GM19035 (cell line): ENCODE data around the gene CGB7.
"Not testable (repeated sequence)": the region's sequence is repeated elsewhere in the genome, so short reads cannot be mapped to it uniquely, and the experiment has no call there.

Experiments
- ATAC-seq: cut with Tn5 transposase; IDR thresholded peaks from one replicate; pipeline ENCODE4 v1.9.1; 2021; ENCODE audit not compliant: unreplicated experiment

CGB7 gene

GRCh38 chr19:49073514-49074378 lies 16.2 kb upstream of the CGB7 start:
- ATAC-seq, result no peak

GRCh38 chr19:49071860-49072547 lies 14.5 kb upstream of the CGB7 start:
- ATAC-seq, result no peak

GRCh38 chr19:49070416-49070815 lies 12.9 kb upstream of the CGB7 start:
- no peak for ATAC-seq

- ATAC-seq, result no peak
These were observed 11.5 kb upstream of the CGB7 start for GRCh38 chr19:49069026-49069425.

- ATAC-seq, result no peak
These were observed 10.0 kb upstream of the CGB7 start for GRCh38 chr19:49067554-49067953.

- no peak for ATAC-seq
These were observed 8.5 kb upstream of the CGB7 start for GRCh38 chr19:49065905-49066512.

GRCh38 chr19:49064768-49065611 lies 7.4 kb upstream of the CGB7 start, which contains the start of gene NTF4:
TSS of gene NTF4 (minus strand) at chr19:49064818. CDS start at chr19:49061997, 2,821 bp downstream.
- no peak for ATAC-seq

GRCh38 chr19:49064029-49064629 lies 6.6 kb upstream of the CGB7 start:
- no peak for ATAC-seq

- ATAC-seq, result no peak
These were observed 3.9 kb upstream of the CGB7 start for GRCh38 chr19:49061445-49061844.

GRCh38 chr19:49061000-49061399 lies 3.5 kb upstream of the CGB7 start:
- no peak for ATAC-seq

GRCh38 chr19:49059053-49059452 lies 1.5 kb upstream of the CGB7 start:
- ATAC-seq, result no peak

- ATAC-seq, result no peak
These were observed 1.0 kb upstream of the CGB7 start for GRCh38 chr19:49058562-49058961.

- ATAC-seq, result not testable (repeated sequence)
These were observed 500 bp downstream of the CGB7 start for GRCh38 chr19:49056902-49057596.

GRCh38 chr19:49056101-49056901 lies 1.2 kb downstream of the CGB7 start:
- ATAC-seq, result no peak

GRCh38 chr19:49050376-49051033 lies 7.0 kb downstream of the CGB7 start:
- not testable (repeated sequence) for ATAC-seq

- not testable (repeated sequence) for ATAC-seq
These were observed 7.7 kb downstream of the CGB7 start for GRCh38 chr19:49049834-49050233.

- ATAC-seq, result not testable (repeated sequence)
These were observed 8.5 kb downstream of the CGB7 start, which contains the start of gene CGB8 for GRCh38 chr19:49049011-49049410. TSS of gene CGB8 (minus strand) at chr19:49049111. CDS start at chr19:49048739, 372 bp downstream.

- ATAC-seq, result not testable (repeated sequence)
These were observed 14.0 kb downstream of the CGB7 start, which contains the start of gene CGB5 for GRCh38 chr19:49043548-49043947. TSS of gene CGB5 (plus strand) at chr19:49043848. CDS start at chr19:49044210, 362 bp downstream.
